ENCODE results near the gene POC5. TPM values are rescaled to one million over a fixed set of nuclear protein-coding genes. Genes with fewer than 3 reads are reported as not detected.

Gene POC5
- total RNA-seq, 4 donors from 2014 or later, result 8.8 to 47.6 (median 27.8) TPM

- no peak overlapping the region for H3K27ac ChIP-seq
- H3K27me3 ChIP-seq, result no peaks in the 10 kb centered on the region
- no peaks in the 10 kb centered on the region for H3K9me3 ChIP-seq
- H3K4me3 ChIP-seq, result no peak overlapping the region
- H3K36me3 ChIP-seq, result no peaks in the 10 kb centered on the region
- H3K4me1 ChIP-seq, result no peaks in the 10 kb centered on the region
- TF ChIP-seq CTCF (IDR thresholded peaks at IDR 0.05) (no peak), POLR2A (IDR thresholded peaks at IDR 0.05) (no peak)
- intact Hi-C loops (cut with DNase I; ENCODE audit: low total_unique reads), result no loop called here
- DNase-seq, result no peak
Observed at GRCh38 chr5:75675783-75676182, 41.5 kb downstream of the POC5 start.

- peak overlapping the region; percentile 4 to 28 for H3K27ac ChIP-seq
- intact Hi-C loops (cut with DNase I; ENCODE audit: low total_unique reads), result no loop called here
Observed at GRCh38 chr5:75672616-75673015, 44.6 kb downstream of the POC5 start.

GRCh38 chr5:75671506-75671905, 45.7 kb downstream of the POC5 start:
- DNase-seq, result no peak
- intact Hi-C loops (cut with DNase I; ENCODE audit: low total_unique reads), result no loop called here
- no peaks in the 10 kb centered on the region for H3K36me3 ChIP-seq
- no peak overlapping the region for H3K27ac ChIP-seq
- no peak overlapping the region for H3K4me3 ChIP-seq
- no peaks in the 10 kb centered on the region for H3K27me3 ChIP-seq
- TF ChIP-seq POLR2A (IDR thresholded peaks at IDR 0.05) (no peak), CTCF (IDR thresholded peaks at IDR 0.05) (no peak)
- H3K4me1 ChIP-seq, result no peaks in the 10 kb centered on the region
- H3K9me3 ChIP-seq, result no peaks in the 10 kb centered on the region

More at GRCh38 chr5:75672616-75673015, 44.6 kb downstream of the POC5 start:
- Histone ChIP-seq H3K4me1 (no peaks in the 10 kb centered on the region), H3K36me3 (no peaks in the 10 kb centered on the region), H3K27me3 (no peaks in the 10 kb centered on the region), H3K9me3 (no peaks in the 10 kb centered on the region), H3K4me3 (no peak overlapping the region)
- no peak for DNase-seq
- TF ChIP-seq POLR2A (IDR thresholded peaks at IDR 0.05) (no peak), CTCF (IDR thresholded peaks at IDR 0.05) (no peak)

- no peak for DNase-seq
- no peaks in the 10 kb centered on the region for H3K9me3 ChIP-seq
- TF ChIP-seq CTCF (IDR thresholded peaks at IDR 0.05) (no peak), POLR2A (IDR thresholded peaks at IDR 0.05) (no peak)
- no peaks in the 10 kb centered on the region for H3K4me1 ChIP-seq
- no peaks in the 10 kb centered on the region for H3K36me3 ChIP-seq
- H3K4me3 ChIP-seq, result no peak overlapping the region
- intact Hi-C loops (cut with DNase I; ENCODE audit: low total_unique reads), result no loop called here
- H3K27me3 ChIP-seq, result no peaks in the 10 kb centered on the region
- H3K27ac ChIP-seq, result no peak overlapping the region
Observed at GRCh38 chr5:75670577-75670976, 46.7 kb downstream of the POC5 start.

- no peak overlapping the region for H3K4me3 ChIP-seq
- TF ChIP-seq CTCF (IDR thresholded peaks at IDR 0.05), result no peak
- TF ChIP-seq POLR2A (IDR thresholded peaks at IDR 0.05), result no peak
- H3K36me3 ChIP-seq, result no peaks in the 10 kb centered on the region
- peak; percentile 20 to 42 for DNase-seq
- intact Hi-C loops (cut with DNase I; ENCODE audit: low total_unique reads), result no loop called here
- no peaks in the 10 kb centered on the region for H3K27me3 ChIP-seq
- H3K9me3 ChIP-seq, result no peaks in the 10 kb centered on the region
- no peaks in the 10 kb centered on the region for H3K4me1 ChIP-seq
- peak overlapping the region; percentile 1 to 23 for H3K27ac ChIP-seq
Observed at GRCh38 chr5:75668977-75669689, 48.1 kb downstream of the POC5 start.
